Activated T-helper 1 cell treated with anti-CD3 and anti-CD28 coated beads, Interleukin-12 subunit alpha, Interleukin-12 subunit beta, Interleukin-2, Interleukin-4 antibody, amounts not matched to agents 30 ng/mL and 10 ng/mL and 1 ng/mL, durations not matched to agents 14 hours and 24 hours and 36 hours (primary cell): Measurements from ENCODE around the gene CWC27. TPM values are rescaled to one million over a fixed set of nuclear protein-coding genes. Genes with fewer than 3 reads are reported as not detected.

Source experiments
- DNase-seq: peaks from one replicate; pipeline ENCODE4 v3.0.0; 2021; ENCODE audit warnings: low spot score
- H3K27ac Mint-ChIP-seq: one replicate; pipeline ENCODE4 v1.8.0; 2021; ENCODE audit warnings: mild to moderate bottlenecking, mixed read lengths
- H3K27me3 Mint-ChIP-seq: one replicate; pipeline ENCODE4 v1.8.0; 2022; ENCODE audit warnings: mild to moderate bottlenecking, moderate library complexity, mixed read lengths; ENCODE audit not compliant: insufficient read depth
- H3K36me3 Mint-ChIP-seq: one replicate; pipeline ENCODE4 v1.8.0; 2021; ENCODE audit warnings: low read depth, mixed read lengths
- H3K4me1 Mint-ChIP-seq: one replicate; pipeline ENCODE4 v1.8.0; 2021; ENCODE audit warnings: low read depth, mixed read lengths
- H3K4me3 Mint-ChIP-seq: one replicate; pipeline ENCODE4 v1.8.0; 2021; ENCODE audit warnings: mild to moderate bottlenecking, moderate library complexity, mixed read lengths
- H3K9me3 Mint-ChIP-seq: one replicate; pipeline ENCODE4 v1.8.0; 2021; ENCODE audit warnings: mixed read lengths
- intact Hi-C: fragments of 100-400 bp; cut with micrococcal nuclease; formaldehyde crosslinking; loops from one replicate; pipeline ENCODE4 v1.15.1; 2024
- total RNA-seq: library from RNA; stranded (reverse); gene quantifications from 2 replicates; pipeline ENCODE4 v1.2.3, GENCODE V29; 2022

CWC27 gene
- total RNA-seq, 1 donor from 2014 or later, result 29.1 TPM

DNA sequence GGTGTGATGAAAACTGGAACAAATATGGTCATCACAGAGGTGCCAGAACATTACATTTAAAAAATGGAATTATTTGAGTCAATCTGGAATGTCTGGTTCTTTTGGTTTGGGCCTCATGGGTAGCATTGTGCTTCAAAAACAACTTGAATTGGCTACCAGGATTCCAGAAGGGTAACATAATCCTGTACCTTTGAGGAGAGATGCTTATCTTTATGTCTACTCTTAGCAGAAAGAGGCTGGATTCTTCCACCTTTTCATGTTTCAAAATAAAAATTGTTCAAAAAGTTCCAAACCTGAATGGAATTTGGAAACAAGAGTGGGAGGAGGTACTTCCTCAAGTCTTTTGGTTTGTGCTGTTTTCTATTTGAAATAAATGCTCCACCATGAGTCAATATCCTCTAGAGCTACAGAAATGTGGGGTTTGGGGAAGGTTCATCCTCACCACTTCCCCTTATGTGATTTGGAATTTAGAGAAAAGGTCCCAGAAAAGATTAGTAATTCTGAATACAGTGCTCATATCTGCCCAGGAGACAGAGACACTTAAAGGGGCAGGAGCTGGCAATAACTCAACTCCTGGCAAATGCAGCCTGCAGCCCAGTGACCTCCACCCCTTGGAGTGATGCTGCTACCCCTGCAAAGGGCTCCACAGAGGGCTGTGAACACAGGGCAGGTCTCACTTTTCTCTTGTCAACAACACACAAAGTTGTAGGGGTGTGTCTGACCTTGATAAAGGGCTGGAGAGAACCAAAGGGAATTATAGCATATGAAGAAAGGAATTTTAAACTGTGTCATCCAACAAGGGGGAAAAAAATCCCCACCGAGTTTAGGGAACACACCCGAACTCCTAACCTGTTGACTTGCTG lies 272.8 kb downstream of the CWC27 start:
- intact Hi-C loops, result no loop called here
- Mint-ChIP-seq H3K4me1 (peaks cover 31% of the 10 kb centered on the region), H3K4me3 (no peak overlapping the region), H3K9me3 (no peaks in the 10 kb centered on the region), H3K36me3 (no peaks in the 10 kb centered on the region), H3K27ac (no peak overlapping the region), H3K27me3 (no peaks in the 10 kb centered on the region)
- DNase-seq, result no peak

- H3K9me3 Mint-ChIP-seq, result no peaks in the 10 kb centered on the region
- no peak overlapping the region for H3K4me3 Mint-ChIP-seq
- H3K36me3 Mint-ChIP-seq, result no peaks in the 10 kb centered on the region
- DNase-seq, result no peak
- peaks cover 10% of the 10 kb centered on the region for H3K4me1 Mint-ChIP-seq
- no peak overlapping the region for H3K27ac Mint-ChIP-seq
- intact Hi-C loops, result no loop called here
- H3K27me3 Mint-ChIP-seq, result no peaks in the 10 kb centered on the region
Observed at GRCh38 chr5:65043843-65044359, 275.2 kb downstream of the CWC27 start.

DNA sequence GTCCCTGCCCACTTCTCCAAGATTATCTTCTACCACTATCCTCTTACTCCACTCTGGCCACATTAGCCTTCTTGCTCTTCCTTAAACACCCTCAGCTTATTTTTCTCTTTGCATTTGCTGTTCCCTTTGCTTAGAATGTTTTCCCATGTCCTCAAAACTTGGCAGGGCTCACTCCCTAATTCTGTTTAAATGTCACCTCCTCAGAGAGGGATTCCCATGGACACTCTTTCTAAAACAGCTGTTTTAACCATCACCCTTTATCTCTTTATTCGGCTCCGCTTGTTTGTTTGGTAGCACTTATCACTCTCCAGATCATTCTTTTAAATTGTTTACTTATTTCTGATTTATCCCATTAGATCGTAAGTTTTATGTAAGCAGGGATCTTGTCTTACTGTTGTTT lies 278.5 kb downstream of the CWC27 start:
- Mint-ChIP-seq H3K27me3 (no peaks in the 10 kb centered on the region), H3K4me3 (no peak overlapping the region)
- intact Hi-C loops, result no loop called here

GRCh38 chr5:65047948-65048690 lies 279.4 kb downstream of the CWC27 start:
- DNase-seq, result no peak
- Mint-ChIP-seq H3K4me3 (no peak overlapping the region), H3K27me3 (peaks cover 4% of the 10 kb centered on the region), H3K4me1 (no peaks in the 10 kb centered on the region), H3K36me3 (no peaks in the 10 kb centered on the region), H3K9me3 (no peaks in the 10 kb centered on the region), H3K27ac (no peak overlapping the region)
- intact Hi-C loops, result no loop called here

More for the DNA sequence above, 278.5 kb downstream of the CWC27 start:
- DNase-seq, result no peak
- Mint-ChIP-seq H3K36me3 (no peaks in the 10 kb centered on the region), H3K4me1 (no peaks in the 10 kb centered on the region), H3K27ac (no peak overlapping the region), H3K9me3 (no peaks in the 10 kb centered on the region)

- Mint-ChIP-seq H3K27me3 (peaks cover 11% of the 10 kb centered on the region), H3K4me3 (no peak overlapping the region), H3K27ac (no peak overlapping the region), H3K4me1 (no peaks in the 10 kb centered on the region), H3K36me3 (no peaks in the 10 kb centered on the region), H3K9me3 (no peaks in the 10 kb centered on the region)
- no peak for DNase-seq
- intact Hi-C loops, result no loop called here
Observed at GRCh38 chr5:65050140-65050539, 281.4 kb downstream of the CWC27 start.

GRCh38 chr5:65050826-65051498 lies 282.2 kb downstream of the CWC27 start:
- Mint-ChIP-seq H3K27me3 (peaks cover 11% of the 10 kb centered on the region), H3K36me3 (no peaks in the 10 kb centered on the region), H3K4me3 (no peak overlapping the region), H3K4me1 (no peaks in the 10 kb centered on the region), H3K9me3 (no peaks in the 10 kb centered on the region), H3K27ac (no peak overlapping the region)
- no peak for DNase-seq
- intact Hi-C loops, result no loop called here

DNA sequence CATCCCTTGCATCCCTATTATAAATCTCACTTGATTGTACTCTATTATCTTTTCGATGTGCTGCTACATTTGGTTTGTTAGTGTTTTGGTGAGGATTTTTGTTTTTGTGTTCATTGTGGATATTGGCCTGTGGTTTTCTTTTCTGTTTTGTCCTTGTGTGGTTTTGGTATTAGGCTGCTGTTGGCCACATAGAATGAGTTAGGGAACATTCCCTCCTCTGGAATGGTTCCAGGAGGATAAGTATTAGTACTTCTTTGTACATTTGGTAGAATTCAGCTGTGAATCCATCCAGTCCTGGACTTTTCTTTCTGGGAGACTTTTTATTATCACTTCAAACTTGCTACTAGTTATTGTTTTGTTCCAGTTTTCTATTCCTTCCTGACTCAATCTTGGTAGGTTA lies 287.2 kb downstream of the CWC27 start:
- Mint-ChIP-seq H3K36me3 (no peaks in the 10 kb centered on the region), H3K27ac (no peak overlapping the region), H3K9me3 (no peaks in the 10 kb centered on the region), H3K4me1 (no peaks in the 10 kb centered on the region), H3K27me3 (peaks cover 11% of the 10 kb centered on the region), H3K4me3 (no peak overlapping the region)
- no peak for DNase-seq
- intact Hi-C loops, result no loop called here

DNA sequence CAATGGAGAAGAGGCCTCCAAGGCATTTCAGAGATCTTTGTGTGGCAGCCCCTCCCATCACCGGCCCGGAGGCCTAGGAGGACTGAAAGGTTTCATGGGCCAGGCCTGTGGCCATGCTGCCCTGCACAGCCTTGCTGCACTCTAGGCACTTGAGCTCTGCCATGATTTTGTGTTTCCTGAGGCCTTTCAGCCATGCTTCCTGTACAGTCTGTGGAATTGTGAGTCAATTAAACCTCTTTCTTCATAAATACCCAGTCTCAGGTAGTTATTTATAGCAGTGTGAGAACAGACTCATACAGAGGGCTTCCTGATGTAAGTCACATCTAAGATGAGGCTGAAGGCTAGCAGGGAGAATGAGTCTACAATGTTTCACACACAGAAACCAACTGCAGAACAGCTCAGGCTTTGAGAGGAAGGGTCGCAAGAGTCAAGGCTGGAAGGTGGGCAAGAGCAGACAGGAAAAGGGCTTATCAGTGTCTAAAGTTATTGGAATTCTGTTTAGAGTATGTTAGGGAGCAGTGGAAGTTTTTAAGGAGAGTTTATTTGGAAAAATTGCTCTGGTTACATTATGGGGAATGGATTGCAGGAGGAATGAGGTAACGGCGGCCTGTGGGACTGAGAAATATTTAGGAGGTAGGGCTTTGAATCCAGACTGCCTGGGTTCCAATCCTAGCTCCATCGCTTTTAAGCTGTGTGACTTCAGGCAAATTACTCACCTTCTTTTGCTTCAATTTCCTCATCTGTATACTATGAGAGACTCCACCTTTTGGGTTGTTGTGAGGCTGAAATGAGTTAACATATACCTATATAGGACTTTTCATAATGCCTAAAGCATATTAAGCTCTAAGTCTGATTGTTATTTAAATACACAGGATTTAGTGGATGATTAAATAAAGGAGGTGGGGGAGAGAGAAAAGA lies 291.2 kb downstream of the CWC27 start:
- Mint-ChIP-seq H3K27me3 (no peaks in the 10 kb centered on the region), H3K4me1 (no peaks in the 10 kb centered on the region), H3K36me3 (no peaks in the 10 kb centered on the region), H3K27ac (no peak overlapping the region), H3K9me3 (no peaks in the 10 kb centered on the region), H3K4me3 (no peak overlapping the region)
- intact Hi-C loops, result no loop called here
- no peak for DNase-seq

- Mint-ChIP-seq H3K4me3 (no peak overlapping the region), H3K27me3 (no peaks in the 10 kb centered on the region), H3K4me1 (no peaks in the 10 kb centered on the region), H3K9me3 (no peaks in the 10 kb centered on the region), H3K36me3 (no peaks in the 10 kb centered on the region), H3K27ac (no peak overlapping the region)
- intact Hi-C loops, result no loop called here
- DNase-seq, result no peak
Observed at GRCh38 chr5:65061250-65061973, 292.7 kb downstream of the CWC27 start.

- intact Hi-C loops, result no loop called here
- H3K27me3 Mint-ChIP-seq, result no peaks in the 10 kb centered on the region
- no peak overlapping the region for H3K27ac Mint-ChIP-seq
- H3K36me3 Mint-ChIP-seq, result no peaks in the 10 kb centered on the region
- no peaks in the 10 kb centered on the region for H3K9me3 Mint-ChIP-seq
- DNase-seq, result no peak
- H3K4me1 Mint-ChIP-seq, result no peaks in the 10 kb centered on the region
- no peak overlapping the region for H3K4me3 Mint-ChIP-seq
Observed at GRCh38 chr5:65061974-65062353, 293.2 kb downstream of the CWC27 start.

GRCh38 chr5:65062469-65063083 lies 293.8 kb downstream of the CWC27 start:
- no peak for DNase-seq
- Mint-ChIP-seq H3K9me3 (no peaks in the 10 kb centered on the region), H3K4me1 (no peaks in the 10 kb centered on the region), H3K27me3 (no peaks in the 10 kb centered on the region), H3K27ac (no peak overlapping the region), H3K36me3 (no peaks in the 10 kb centered on the region), H3K4me3 (no peak overlapping the region)
- intact Hi-C loops, result no loop called here
